PC-3 (cell line): ENCODE measurements around the gene PTPRB. TPM values are rescaled to one million over a fixed set of nuclear protein-coding genes. Genes with fewer than 3 reads are reported as not detected.

ENCODE experiments used
- ATAC-seq: fragments of 200-7000 bp; cut with Tn5 transposase; 2 replicates; pipeline ENCODE4 v1.9.1; 2020; ENCODE audit warnings: mild to moderate bottlenecking, moderate library complexity
- BruUV-seq: library from RNA; stranded (reverse); fragments of 400-500 nt; replicated peaks from 2 replicates; lab custom pipeline; 2021; lab: Mats Ljungman, UMichigan
- CTCF ChIA-PET: fragments of 300-600 bp; sonication (Branson Sonifier 250); formaldehyde crosslinking; loops from one replicate; lab custom pipeline; 2022; ENCODE audit warnings: antibody characterized with exemption; lab: Charles Lee
- POLR2A ChIA-PET: fragments of 300-600 bp; sonication (Branson Sonifier 250); formaldehyde crosslinking; loops from one replicate; lab custom pipeline; 2022; ENCODE audit warnings: antibody characterized with exemption; ENCODE audit not compliant: unreplicated experiment; lab: Charles Lee
- DNase-seq: peaks from one replicate; pipeline ENCODE4 v3.0.0-alpha.2; 2015
- H2AFZ ChIP-seq: fragments of 300-600 bp; sonication (generic); 2 replicates; pipeline ENCODE4 v1.6.0; 2016; ENCODE audit warnings: antibody characterized with exemption, low read length
- H3F3A ChIP-seq: fragments of 300-600 bp; sonication (generic); one replicate; pipeline ENCODE4 v1.6.0; 2017; ENCODE audit warnings: antibody characterized with exemption, low read length, control low read depth, mild to moderate bottlenecking; ENCODE audit not compliant: unreplicated experiment
- H3K27ac ChIP-seq: fragments of 300-600 bp; sonication (generic); 2 replicates; pipeline ENCODE4 v1.5.1; 2016; ENCODE audit warnings: mild to moderate bottlenecking, low read length
- H3K27me3 ChIP-seq: fragments of 300-600 bp; sonication (generic); 2 replicates; pipeline ENCODE4 v1.6.1; 2016; ENCODE audit warnings: low read length, mixed read lengths
- H3K36me3 ChIP-seq: fragments of 300-600 bp; sonication (generic); 2 replicates; pipeline ENCODE4 v1.6.1; 2016; ENCODE audit warnings: low read depth, mixed run types, low read length, mixed read lengths
- H3K4me1 ChIP-seq: fragments of 300-600 bp; sonication (generic); 2 replicates; pipeline ENCODE4 v1.5.1; 2016; ENCODE audit warnings: low read length; ENCODE audit not compliant: insufficient read depth
- H3K4me2 ChIP-seq: fragments of 300-600 bp; sonication (generic); 2 replicates; pipeline ENCODE4 v1.6.0; 2016; ENCODE audit warnings: low read length
- H3K4me3 ChIP-seq: fragments of 300-600 bp; sonication (generic); 2 replicates; pipeline ENCODE4 v1.5.1; 2016; ENCODE audit warnings: mild to moderate bottlenecking, low read length, mixed read lengths
- H3K79me2 ChIP-seq: fragments of 300-600 bp; sonication (generic); 2 replicates; pipeline ENCODE4 v1.6.1; 2017; ENCODE audit warnings: low read length, mixed read lengths
- H3K9ac ChIP-seq: fragments of 300-600 bp; sonication (generic); 2 replicates; pipeline ENCODE4 v1.6.0; 2016; ENCODE audit warnings: mild to moderate bottlenecking, low read length
- H3K9me2 ChIP-seq: fragments of 300-600 bp; sonication (generic); replicated peaks from 2 replicates; pipeline ENCODE4 v1.6.1; 2016; ENCODE audit warnings: mixed run types, low read length, mixed read lengths
- H3K9me3 ChIP-seq: fragments of 300-600 bp; sonication (generic); 2 replicates; pipeline ENCODE4 v1.6.1; 2016; ENCODE audit warnings: low read length, mixed read lengths
- H4K20me1 ChIP-seq: fragments of 300-600 bp; sonication (generic); 2 replicates; pipeline ENCODE4 v1.6.1; 2016; ENCODE audit warnings: low read length, mixed read lengths
- EZH2 ChIP-seq: fragments of 300-600 bp; sonication (generic); IDR thresholded peaks from one replicate; pipeline ENCODE4 v1.6.1; 2017; ENCODE audit warnings: antibody characterized with exemption, mild to moderate bottlenecking, low read length; ENCODE audit not compliant: unreplicated experiment
- EZH2phosphoT487 ChIP-seq: fragments of 300-600 bp; sonication (generic); IDR thresholded peaks from 2 replicates; pipeline ENCODE4 v1.6.1; 2018; ENCODE audit warnings: mild to moderate bottlenecking, antibody characterized with exemption, low read length, borderline replicate concordance
- intact Hi-C: fragments of 100-400 bp; cut with micrococcal nuclease; formaldehyde crosslinking; loops from 2 replicates; pipeline ENCODE4 v1.9.0; 2023
- total RNA-seq: library from RNA; depleted of rRNA; stranded (reverse); fragments of >200 nt; gene quantifications from 2 replicates; pipeline ENCODE4 v1.2.3, GENCODE V29; 2014
- TF ChIP-seq, protein P1 (sequence below): fragments of 300-600 bp; sonication (generic); conservative IDR thresholded peaks from 2 replicates; pipeline ENCODE4 v1.5.1; 2017; ENCODE audit warnings: antibody characterized with exemption, low read depth, mild to moderate bottlenecking, low read length

PTPRB gene
- total RNA-seq, 1 experiment from 2014 or later = 0.66 TPM

DNA sequence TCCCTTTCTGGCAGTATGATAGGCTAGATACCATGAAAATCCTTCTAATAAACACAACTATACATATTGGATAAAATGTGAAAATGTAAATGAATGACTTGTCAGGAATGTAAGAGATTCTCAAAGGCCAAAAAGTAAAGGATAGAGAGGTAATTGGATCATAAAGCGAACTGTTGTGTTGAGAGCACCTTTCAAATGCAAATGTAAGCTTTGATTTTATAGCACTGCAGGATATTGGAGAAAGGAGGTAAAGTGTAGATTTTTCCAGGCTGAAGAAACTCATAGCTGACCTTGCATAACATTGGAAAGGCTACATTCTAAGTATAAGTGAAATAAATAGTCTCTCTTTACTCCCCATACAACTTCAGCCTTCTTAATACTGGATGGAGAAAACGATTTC lies 54.0 kb downstream of the PTPRB start:
- BruUV-seq = no TSS peak
- H3K9me3 ChIP-seq = no peaks in the 10 kb centered on the region
- H3K36me3 ChIP-seq = no peaks in the 10 kb centered on the region
- no peaks in the 10 kb centered on the region for H3K79me2 ChIP-seq
- POLR2A ChIA-PET = no interaction called here
- intact Hi-C loops = no loop called here
- H3F3A ChIP-seq = no peaks in the 10 kb centered on the region
- H3K9me2 ChIP-seq = no peaks in the 10 kb centered on the region
- H3K27ac ChIP-seq = no peak overlapping the region
- no peaks in the 10 kb centered on the region for H3K4me1 ChIP-seq
- ATAC-seq (no peak), DNase-seq (no peak)
- H3K27me3 ChIP-seq = no peaks in the 10 kb centered on the region
- H3K4me2 ChIP-seq = no peak overlapping the region
- no peaks in the 10 kb centered on the region for H4K20me1 ChIP-seq
- no peak for TF ChIP-seq EZH2phosphoT487
- TF ChIP-seq, protein P1, sequence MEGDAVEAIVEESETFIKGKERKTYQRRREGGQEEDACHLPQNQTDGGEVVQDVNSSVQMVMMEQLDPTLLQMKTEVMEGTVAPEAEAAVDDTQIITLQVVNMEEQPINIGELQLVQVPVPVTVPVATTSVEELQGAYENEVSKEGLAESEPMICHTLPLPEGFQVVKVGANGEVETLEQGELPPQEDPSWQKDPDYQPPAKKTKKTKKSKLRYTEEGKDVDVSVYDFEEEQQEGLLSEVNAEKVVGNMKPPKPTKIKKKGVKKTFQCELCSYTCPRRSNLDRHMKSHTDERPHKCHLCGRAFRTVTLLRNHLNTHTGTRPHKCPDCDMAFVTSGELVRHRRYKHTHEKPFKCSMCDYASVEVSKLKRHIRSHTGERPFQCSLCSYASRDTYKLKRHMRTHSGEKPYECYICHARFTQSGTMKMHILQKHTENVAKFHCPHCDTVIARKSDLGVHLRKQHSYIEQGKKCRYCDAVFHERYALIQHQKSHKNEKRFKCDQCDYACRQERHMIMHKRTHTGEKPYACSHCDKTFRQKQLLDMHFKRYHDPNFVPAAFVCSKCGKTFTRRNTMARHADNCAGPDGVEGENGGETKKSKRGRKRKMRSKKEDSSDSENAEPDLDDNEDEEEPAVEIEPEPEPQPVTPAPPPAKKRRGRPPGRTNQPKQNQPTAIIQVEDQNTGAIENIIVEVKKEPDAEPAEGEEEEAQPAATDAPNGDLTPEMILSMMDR = no peak
- no peak for TF ChIP-seq EZH2
- H3K4me3 ChIP-seq = no peak overlapping the region
- H2AFZ ChIP-seq = no peak overlapping the region
- CTCF ChIA-PET = no interaction called here
- H3K9ac ChIP-seq = no peak overlapping the region

DNA sequence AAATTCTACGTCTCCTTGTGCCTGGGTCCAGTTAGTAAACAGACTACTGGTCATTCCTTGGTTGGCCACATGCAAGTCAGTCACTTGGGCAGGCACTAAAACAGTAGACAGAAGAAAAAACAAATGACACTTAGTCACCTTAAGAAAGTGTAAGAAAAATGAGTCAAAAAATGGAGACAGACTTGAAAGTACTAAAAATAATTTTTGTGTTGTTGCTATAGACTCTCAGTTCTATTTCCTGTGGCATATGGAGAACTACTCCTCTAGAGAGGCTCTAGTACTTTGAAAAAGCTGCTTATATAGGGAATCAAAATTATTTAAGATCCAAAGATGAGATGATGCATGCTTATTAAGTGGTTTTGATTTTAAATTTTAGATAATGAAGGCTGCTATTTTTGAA lies 56.0 kb downstream of the PTPRB start:
- BruUV-seq = no TSS peak
- ATAC-seq = no peak
- no peak overlapping the region for H3K4me3 ChIP-seq
- H4K20me1 ChIP-seq = no peaks in the 10 kb centered on the region
- no peak overlapping the region for H3K27ac ChIP-seq
- DNase-seq = no peak
- H3K9me2 ChIP-seq = no peaks in the 10 kb centered on the region
- no peaks in the 10 kb centered on the region for H3F3A ChIP-seq
- intact Hi-C loops = no loop called here
- H3K9ac ChIP-seq = no peak overlapping the region
- TF ChIP-seq EZH2 = no peak
- TF ChIP-seq, protein P1 = no peak
- TF ChIP-seq EZH2phosphoT487 = no peak
- ChIA-PET CTCF (no interaction called here), POLR2A (no interaction called here)
- no peaks in the 10 kb centered on the region for H3K27me3 ChIP-seq
- H2AFZ ChIP-seq = no peak overlapping the region
- H3K79me2 ChIP-seq = no peaks in the 10 kb centered on the region
- no peaks in the 10 kb centered on the region for H3K9me3 ChIP-seq
- no peaks in the 10 kb centered on the region for H3K36me3 ChIP-seq
- no peaks in the 10 kb centered on the region for H3K4me1 ChIP-seq
- H3K4me2 ChIP-seq = no peak overlapping the region

DNA sequence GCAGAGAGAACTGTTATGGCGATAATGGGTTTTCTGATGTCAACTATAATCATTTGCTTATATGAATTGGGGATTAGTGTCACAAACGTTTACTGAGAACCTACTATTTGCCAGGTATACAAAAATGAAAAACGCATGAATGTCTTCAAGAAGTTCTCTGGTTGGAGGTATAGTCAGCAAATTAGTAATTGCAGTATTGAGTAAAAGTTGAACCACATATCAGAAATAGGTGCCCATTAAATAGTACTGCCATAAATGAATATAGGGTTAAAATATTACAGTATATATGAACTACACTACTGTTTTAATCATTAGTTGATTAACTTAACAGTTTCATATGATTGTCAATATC lies 60.0 kb downstream of the PTPRB start:
- no peak overlapping the region for H2AFZ ChIP-seq
- no peak overlapping the region for H3K4me2 ChIP-seq
- no peak for ATAC-seq
- H3K27ac ChIP-seq = no peak overlapping the region
- no peaks in the 10 kb centered on the region for H3K79me2 ChIP-seq
- H3F3A ChIP-seq = no peaks in the 10 kb centered on the region
- H3K36me3 ChIP-seq = no peaks in the 10 kb centered on the region
- no peaks in the 10 kb centered on the region for H4K20me1 ChIP-seq
- ChIA-PET CTCF (interaction anchor here (0.6 to 1.1 kb wide), 6 partner anchors 175 to 698 kb away, joined by 3 to 18 read pairs (median 6); no protein-coding TSS in a partner anchor), POLR2A (no interaction called here)
- H3K9ac ChIP-seq = no peak overlapping the region
- H3K27me3 ChIP-seq = no peaks in the 10 kb centered on the region
- no peaks in the 10 kb centered on the region for H3K9me2 ChIP-seq
- H3K9me3 ChIP-seq = no peaks in the 10 kb centered on the region
- no TSS peak for BruUV-seq
- intact Hi-C loops = loop anchor here (1.0 to 5.0 kb wide), 4 partner anchors 175 to 698 kb away; partner anchors contain the start of gene KCNMB4
- TF ChIP-seq EZH2phosphoT487 (no peak), EZH2 (no peak)
- TF ChIP-seq, protein P1 = no peak; the same call in 1 of the 2 replicates
- no peak overlapping the region for H3K4me3 ChIP-seq
- DNase-seq = no peak
- H3K4me1 ChIP-seq = no peaks in the 10 kb centered on the region
